SK-N-SH (cell line): ENCODE data around the gene SPINT2. TPM values are rescaled to one million over a fixed set of nuclear protein-coding genes. Genes with fewer than 3 reads are reported as not detected.

Experiments
- CTCF ChIA-PET: fragments of 300-600, 350-600 bp; formaldehyde crosslinking; extraction: SDS; loops from one replicate; lab custom pipeline; 2021; lab: Yijun Ruan, JAX
- POLR2A ChIA-PET: fragments of 350-600 bp; sonication (Branson Sonifier 250); formaldehyde crosslinking; extraction: SDS; loops from one replicate; lab custom pipeline; 2020; ENCODE audit warnings: antibody characterized with exemption, inconsistent platforms; lab: Yijun Ruan, JAX
- DNase-seq: peaks from one replicate; pipeline ENCODE4 v3.0.0; 2012
- H2AFZ ChIP-seq: fragments of 200-600 bp; sonication (generic); 2 replicates; pipeline ENCODE4 v1.8.1; 2016; ENCODE audit warnings: antibody characterized with exemption, mild to moderate bottlenecking, low read depth
- H3F3A ChIP-seq: fragments of 200-600 bp; sonication (generic); replicated peaks from 2 replicates; pipeline ENCODE3; 2016; ENCODE audit warnings: antibody characterized with exemption, mild to moderate bottlenecking; ENCODE audit not compliant: insufficient read depth
- H3K27ac ChIP-seq, 2 experiments: fragments of 200-500 bp in 1 of 2; fragments of 200-600 bp in 1 of 2; sonication (Bioruptor generic) in 1 of 2; sonication (generic), shearing (Covaris generic) in 1 of 2; 2 replicates each; pipeline versions ENCODE4 v1.5.1 to v1.6.1; 2014 to 2016; ENCODE audit warnings: low read depth in 2 of 2, inconsistent platforms in 1 of 2, low read length in 1 of 2, mild to moderate bottlenecking in 1 of 2, mixed read lengths in 1 of 2
- H3K27me3 ChIP-seq: fragments of 200-600 bp; sonication (generic), shearing (Covaris generic); 2 replicates; pipeline ENCODE4 v1.6.1; 2016; ENCODE audit warnings: mixed run types; ENCODE audit not compliant: insufficient read depth
- H3K36me3 ChIP-seq, 2 experiments: fragments of 200-500 bp in 1 of 2; fragments of 200-600 bp in 1 of 2; sonication (Bioruptor generic) in 1 of 2; sonication (generic) in 1 of 2; replicated peaks in 1 of 2; 2 replicates each; pipeline versions ENCODE3 to v1.5.1; 2014 to 2016; ENCODE audit warnings: low read length in 1 of 2, mild to moderate bottlenecking in 1 of 2; ENCODE audit not compliant: insufficient read depth in 2 of 2, control insufficient read depth in 1 of 2
- H3K4me1 ChIP-seq, 2 experiments: fragments of 200-500 bp in 1 of 2; fragments of 200-600 bp in 1 of 2; sonication (Bioruptor generic) in 1 of 2; sonication (generic), shearing (Covaris generic) in 1 of 2; 2 replicates each; pipeline versions ENCODE4 v1.5.1 to v1.6.1; 2014 to 2016; ENCODE audit warnings: low read depth in 1 of 2, low read length in 1 of 2, mixed run types in 1 of 2; ENCODE audit not compliant: insufficient read depth in 2 of 2, control insufficient read depth in 1 of 2
- H3K4me2 ChIP-seq: fragments of 200-600 bp; sonication (generic), shearing (Covaris generic); 2 replicates; pipeline ENCODE4 v1.6.1; 2017; ENCODE audit warnings: mixed run types
- H3K4me3 ChIP-seq, 2 experiments: fragments of 200-500 bp in 1 of 2; fragments of 200-600 bp in 1 of 2; sonication (Bioruptor generic) in 1 of 2; sonication (generic), shearing (Covaris generic) in 1 of 2; 2 replicates each; pipeline versions ENCODE4 v1.5.1 to v1.8.1; 2014 to 2016; ENCODE audit warnings: low read depth in 2 of 2, inconsistent platforms in 1 of 2, low read length in 1 of 2, mild to moderate bottlenecking in 1 of 2, mixed read lengths in 1 of 2, moderate library complexity in 1 of 2
- H3K79me2 ChIP-seq: fragments of 200-600 bp; sonication (generic); 2 replicates; pipeline ENCODE4 v1.8.1; 2017; ENCODE audit warnings: mild to moderate bottlenecking; ENCODE audit not compliant: insufficient read depth
- H3K9ac ChIP-seq: fragments of 200-600 bp; sonication (generic); 2 replicates; pipeline ENCODE4 v1.6.1; 2017; ENCODE audit warnings: mixed run types
- H3K9me2 ChIP-seq: fragments of 200-600 bp; sonication (generic); 2 replicates; pipeline ENCODE4 v1.6.1; 2017; ENCODE audit warnings: mixed run types
- H3K9me3 ChIP-seq: fragments of 200-600 bp; sonication (generic); 2 replicates; pipeline ENCODE4 v1.6.1; 2017; ENCODE audit warnings: mixed run types, mild to moderate bottlenecking, moderate library complexity
- H4K20me1 ChIP-seq: fragments of 200-600 bp; sonication (generic); 2 replicates; pipeline ENCODE4 v1.6.1; 2017; ENCODE audit warnings: mild to moderate bottlenecking, mixed run types; ENCODE audit not compliant: insufficient read depth
- EP300 ChIP-seq, 2 experiments: IDR thresholded peaks; 2 replicates each; pipeline versions ENCODE4 v1.4.0 to v1.6.1; 2012; ENCODE audit warnings: borderline replicate concordance in 1 of 2, low read depth in 1 of 2, low read length in 1 of 2
- FOSL2 ChIP-seq: IDR thresholded peaks from 2 replicates; pipeline ENCODE4 v1.4.0; 2012; ENCODE audit warnings: low read depth, mild to moderate bottlenecking, moderate library complexity, borderline replicate concordance
- FOXJ3 ChIP-seq: sonication (generic); formaldehyde crosslinking; IDR thresholded peaks from 2 replicates; pipeline ENCODE4 v1.5.1; 2020; ENCODE audit warnings: mild to moderate bottlenecking, missing genetic modification reagents
- GABPA ChIP-seq: IDR thresholded peaks from 2 replicates; pipeline ENCODE4 v1.4.0; 2012; ENCODE audit warnings: low read depth, mild to moderate bottlenecking
- MEF2A ChIP-seq: IDR thresholded peaks from 2 replicates; pipeline ENCODE4 v1.4.0; 2012; ENCODE audit warnings: low read depth, borderline replicate concordance
- MXI1 ChIP-seq: IDR thresholded peaks from 2 replicates; pipeline ENCODE4 v1.6.1; 2012; ENCODE audit warnings: mild to moderate bottlenecking, low read depth, low read length, improper control_type of control experiment
- NFIC ChIP-seq: IDR thresholded peaks from 2 replicates; pipeline ENCODE4 v1.4.0; 2012; ENCODE audit warnings: borderline replicate concordance
- NRF1 ChIP-seq: IDR thresholded peaks from 2 replicates; pipeline ENCODE4 v1.6.1; 2012; ENCODE audit warnings: low read depth, mild to moderate bottlenecking, low read length
- RCOR1 ChIP-seq: fragments of 150-350 bp; IDR thresholded peaks from 2 replicates; pipeline ENCODE4 v1.6.1; 2017; ENCODE audit warnings: antibody characterized with exemption, low read length
- SMC3 ChIP-seq: IDR thresholded peaks from 2 replicates; pipeline ENCODE4 v1.6.1; 2012; ENCODE audit warnings: low read depth, low read length, improper control_type of control experiment
- TAF1 ChIP-seq: IDR thresholded peaks from 2 replicates; pipeline ENCODE4 v1.6.1; 2012; ENCODE audit warnings: low read depth, mild to moderate bottlenecking, low read length, moderate library complexity, borderline replicate concordance
- TCF12 ChIP-seq: IDR thresholded peaks from 2 replicates; pipeline ENCODE4 v1.4.0; 2012
- YY1 ChIP-seq: IDR thresholded peaks from 2 replicates; pipeline ENCODE4 v1.4.0; 2012; ENCODE audit warnings: low read depth, mild to moderate bottlenecking
- WGBS: methylation state at CpG from one replicate; pipeline ENCODE4 v1.1.6; 2017; ENCODE audit warnings: low lambda C conversion rate; 5-methylcytosine and 5-hydroxymethylcytosine counted together
- polyA plus RNA-seq, 3 experiments: library from polyadenylated mRNA; depleted of rRNA; stranded (reverse); fragments of >200 nt; gene quantifications; 2 replicates each; pipeline ENCODE4 v1.2.3, GENCODE V29; 2012
- TF ChIP-seq, protein P1 (sequence below): IDR thresholded peaks from 2 replicates; pipeline ENCODE4 v1.4.0; 2012; ENCODE audit warnings: low read depth
- TF ChIP-seq, protein P2 (sequence below): IDR thresholded peaks from 2 replicates; pipeline ENCODE4 v1.4.0; 2012; ENCODE audit warnings: low read depth, borderline replicate concordance
- TF ChIP-seq, protein P3 (sequence below): IDR thresholded peaks from 2 replicates; pipeline ENCODE4; 2012
- TF ChIP-seq, protein P4 (sequence below): IDR thresholded peaks from 2 replicates; pipeline ENCODE4 v1.6.1; 2012; ENCODE audit warnings: mild to moderate bottlenecking, low read depth, low read length, moderate library complexity
- TF ChIP-seq, protein P5 (sequence below): fragments of 200-600 bp; sonication (generic); IDR thresholded peaks from 2 replicates; pipeline ENCODE4 v1.6.1; 2017; ENCODE audit warnings: antibody characterized with exemption, mild to moderate bottlenecking, moderate library complexity

SPINT2 gene
- polyA plus RNA-seq, 1 of the 3 experiments (the other 2 are of a cell fraction): 1.0 TPM

DNA sequence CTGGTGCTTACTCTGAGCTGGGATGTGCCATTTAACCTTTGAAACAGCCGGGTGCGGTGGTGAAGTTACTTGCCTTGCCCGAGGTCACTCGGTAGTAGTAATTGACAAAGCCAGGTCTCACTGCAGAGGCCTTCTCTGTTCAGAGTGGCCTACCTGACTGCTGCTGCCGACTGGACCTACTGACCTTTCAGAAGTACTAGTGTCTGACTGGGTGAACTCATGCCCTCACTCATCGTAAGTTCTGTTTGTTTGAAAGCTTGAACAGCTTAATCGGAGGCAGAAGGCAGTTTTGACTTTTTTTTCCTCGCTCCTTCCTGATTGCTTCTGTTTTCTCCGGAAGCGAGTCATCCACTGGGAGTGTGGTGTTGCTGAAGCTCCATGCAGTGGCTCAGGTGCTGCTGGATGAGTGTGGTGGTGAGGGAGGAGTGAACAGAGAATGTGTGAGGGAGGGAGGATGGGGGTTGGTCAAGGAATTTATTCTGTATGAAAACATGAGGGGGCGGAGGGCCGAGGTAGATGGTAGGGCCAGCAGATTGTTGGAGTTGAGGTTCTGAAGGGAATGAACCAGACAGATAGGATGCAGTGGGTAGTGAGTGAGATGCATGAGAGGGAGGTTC, 2.7 kb downstream of the SPINT2 start:
- Histone ChIP-seq H3K9me3 (no peaks in the 10 kb centered on the region), H3K4me2 (no peak overlapping the region), H3K9me2 (no peaks in the 10 kb centered on the region), H3K4me1 (peaks cover 0 to 12% of the 10 kb centered on the region in 2 experiments; a peak in 1 of 4 replicates), H2AFZ (0 out of 2 replicates have a peak overlapping the region, but pooled peaks have one; percentile 35), H3K27me3 (no peaks in the 10 kb centered on the region), H3K79me2 (no peaks in the 10 kb centered on the region), H3K4me3 (no peak overlapping the region), H3K36me3 (no peaks in the 10 kb centered on the region), H3K9ac (no peak overlapping the region), H4K20me1 (no peaks in the 10 kb centered on the region), H3F3A (no peaks in the 10 kb centered on the region), H3K27ac (no peak overlapping the region)
- WGBS: 71% methylated on average over 12 of the region's 12 CpGs
- 0 out of 2 replicates have a peak, but pooled peaks have one; percentile 4 for TF ChIP-seq FOSL2
- no peak for TF ChIP-seq NRF1
- POLR2A ChIA-PET: no interaction called here
- no peak for DNase-seq
- CTCF ChIA-PET: interaction anchor here (0.8 to 1.9 kb wide), 4 partner anchors 15 to 69 kb away, joined by 3 to 7 read pairs (median 4); partner anchors contain the start of gene CATSPERG

DNA sequence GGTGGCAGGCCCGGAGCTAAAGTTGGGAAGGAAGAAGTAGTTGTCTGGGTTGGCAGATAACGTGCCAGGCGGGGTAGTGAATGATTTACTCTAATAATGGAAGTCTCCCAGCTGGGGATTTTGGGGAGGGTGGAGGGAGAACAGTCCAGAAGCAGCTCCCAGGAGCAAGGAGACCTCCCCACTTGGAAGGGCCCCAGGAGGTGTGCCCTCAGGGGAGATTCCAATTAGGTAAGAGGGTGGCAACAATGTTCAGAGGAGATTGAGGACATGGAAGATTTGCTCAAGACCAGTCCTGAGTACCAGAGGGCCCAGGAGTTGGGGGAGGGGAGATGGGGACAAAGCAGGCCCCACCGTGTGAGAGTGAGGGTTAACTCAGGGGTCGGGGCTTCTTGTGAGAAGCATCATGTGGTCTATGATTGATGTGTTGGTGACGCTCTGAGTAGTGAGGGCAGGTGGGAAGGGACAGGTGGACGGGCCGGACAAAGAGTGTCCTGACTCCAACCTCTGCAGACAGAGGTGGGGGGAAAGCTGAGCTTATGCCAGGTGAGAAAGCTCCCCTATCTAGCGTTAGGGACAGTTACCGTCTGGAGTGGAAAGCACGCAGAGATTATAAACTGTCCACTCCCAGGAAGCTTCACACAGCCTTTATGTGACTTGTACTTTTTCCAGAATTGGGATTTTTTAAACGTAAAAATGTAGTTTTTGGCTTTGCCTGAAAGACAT, 3.5 kb downstream of the SPINT2 start:
- Histone ChIP-seq H3K27me3 (no peaks in the 10 kb centered on the region), H3K4me1 (peaks cover 0 to 12% of the 10 kb centered on the region in 2 experiments; a peak in 1 of 4 replicates), H2AFZ (no peak overlapping the region), H4K20me1 (no peaks in the 10 kb centered on the region), H3F3A (no peaks in the 10 kb centered on the region), H3K79me2 (no peaks in the 10 kb centered on the region), H3K36me3 (no peaks in the 10 kb centered on the region), H3K4me2 (no peak overlapping the region), H3K27ac (no peak overlapping the region), H3K9me2 (no peaks in the 10 kb centered on the region), H3K4me3 (no peak overlapping the region), H3K9me3 (no peaks in the 10 kb centered on the region), H3K9ac (no peak overlapping the region)
- POLR2A ChIA-PET: no interaction called here
- CTCF ChIA-PET: interaction anchor here (0.8 to 1.7 kb wide), 3 partner anchors 16 to 366 kb away, joined by 3 to 6 read pairs (median 3); no protein-coding TSS in a partner anchor
- no peak for DNase-seq
- 70% methylated on average over 12 of the region's 12 CpGs for WGBS
- TF ChIP-seq TCF12 (no peak), EP300 (IDR thresholded peaks at IDR 0.05; ENCODE audit: borderline replicate concordance in 1 of 2, low read depth in 1 of 2, low read length in 1 of 2) (no peak), MXI1 (no peak), GABPA (no peak), TAF1 (no peak), MEF2A (no peak), FOXJ3 (no peak), NFIC (no peak), RCOR1 (no peak), YY1 (no peak), SMC3 (no peak)
- TF ChIP-seq, protein P1, sequence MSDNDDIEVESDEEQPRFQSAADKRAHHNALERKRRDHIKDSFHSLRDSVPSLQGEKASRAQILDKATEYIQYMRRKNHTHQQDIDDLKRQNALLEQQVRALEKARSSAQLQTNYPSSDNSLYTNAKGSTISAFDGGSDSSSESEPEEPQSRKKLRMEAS: no peak
- TF ChIP-seq, protein P2, sequence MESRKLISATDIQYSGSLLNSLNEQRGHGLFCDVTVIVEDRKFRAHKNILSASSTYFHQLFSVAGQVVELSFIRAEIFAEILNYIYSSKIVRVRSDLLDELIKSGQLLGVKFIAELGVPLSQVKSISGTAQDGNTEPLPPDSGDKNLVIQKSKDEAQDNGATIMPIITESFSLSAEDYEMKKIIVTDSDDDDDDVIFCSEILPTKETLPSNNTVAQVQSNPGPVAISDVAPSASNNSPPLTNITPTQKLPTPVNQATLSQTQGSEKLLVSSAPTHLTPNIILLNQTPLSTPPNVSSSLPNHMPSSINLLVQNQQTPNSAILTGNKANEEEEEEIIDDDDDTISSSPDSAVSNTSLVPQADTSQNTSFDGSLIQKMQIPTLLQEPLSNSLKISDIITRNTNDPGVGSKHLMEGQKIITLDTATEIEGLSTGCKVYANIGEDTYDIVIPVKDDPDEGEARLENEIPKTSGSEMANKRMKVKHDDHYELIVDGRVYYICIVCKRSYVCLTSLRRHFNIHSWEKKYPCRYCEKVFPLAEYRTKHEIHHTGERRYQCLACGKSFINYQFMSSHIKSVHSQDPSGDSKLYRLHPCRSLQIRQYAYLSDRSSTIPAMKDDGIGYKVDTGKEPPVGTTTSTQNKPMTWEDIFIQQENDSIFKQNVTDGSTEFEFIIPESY: no peak
- TF ChIP-seq, protein P3, sequence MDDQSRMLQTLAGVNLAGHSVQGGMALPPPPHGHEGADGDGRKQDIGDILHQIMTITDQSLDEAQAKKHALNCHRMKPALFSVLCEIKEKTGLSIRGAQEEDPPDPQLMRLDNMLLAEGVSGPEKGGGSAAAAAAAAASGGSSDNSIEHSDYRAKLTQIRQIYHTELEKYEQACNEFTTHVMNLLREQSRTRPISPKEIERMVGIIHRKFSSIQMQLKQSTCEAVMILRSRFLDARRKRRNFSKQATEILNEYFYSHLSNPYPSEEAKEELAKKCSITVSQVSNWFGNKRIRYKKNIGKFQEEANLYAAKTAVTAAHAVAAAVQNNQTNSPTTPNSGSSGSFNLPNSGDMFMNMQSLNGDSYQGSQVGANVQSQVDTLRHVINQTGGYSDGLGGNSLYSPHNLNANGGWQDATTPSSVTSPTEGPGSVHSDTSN: no peak
- TF ChIP-seq, protein P4, sequence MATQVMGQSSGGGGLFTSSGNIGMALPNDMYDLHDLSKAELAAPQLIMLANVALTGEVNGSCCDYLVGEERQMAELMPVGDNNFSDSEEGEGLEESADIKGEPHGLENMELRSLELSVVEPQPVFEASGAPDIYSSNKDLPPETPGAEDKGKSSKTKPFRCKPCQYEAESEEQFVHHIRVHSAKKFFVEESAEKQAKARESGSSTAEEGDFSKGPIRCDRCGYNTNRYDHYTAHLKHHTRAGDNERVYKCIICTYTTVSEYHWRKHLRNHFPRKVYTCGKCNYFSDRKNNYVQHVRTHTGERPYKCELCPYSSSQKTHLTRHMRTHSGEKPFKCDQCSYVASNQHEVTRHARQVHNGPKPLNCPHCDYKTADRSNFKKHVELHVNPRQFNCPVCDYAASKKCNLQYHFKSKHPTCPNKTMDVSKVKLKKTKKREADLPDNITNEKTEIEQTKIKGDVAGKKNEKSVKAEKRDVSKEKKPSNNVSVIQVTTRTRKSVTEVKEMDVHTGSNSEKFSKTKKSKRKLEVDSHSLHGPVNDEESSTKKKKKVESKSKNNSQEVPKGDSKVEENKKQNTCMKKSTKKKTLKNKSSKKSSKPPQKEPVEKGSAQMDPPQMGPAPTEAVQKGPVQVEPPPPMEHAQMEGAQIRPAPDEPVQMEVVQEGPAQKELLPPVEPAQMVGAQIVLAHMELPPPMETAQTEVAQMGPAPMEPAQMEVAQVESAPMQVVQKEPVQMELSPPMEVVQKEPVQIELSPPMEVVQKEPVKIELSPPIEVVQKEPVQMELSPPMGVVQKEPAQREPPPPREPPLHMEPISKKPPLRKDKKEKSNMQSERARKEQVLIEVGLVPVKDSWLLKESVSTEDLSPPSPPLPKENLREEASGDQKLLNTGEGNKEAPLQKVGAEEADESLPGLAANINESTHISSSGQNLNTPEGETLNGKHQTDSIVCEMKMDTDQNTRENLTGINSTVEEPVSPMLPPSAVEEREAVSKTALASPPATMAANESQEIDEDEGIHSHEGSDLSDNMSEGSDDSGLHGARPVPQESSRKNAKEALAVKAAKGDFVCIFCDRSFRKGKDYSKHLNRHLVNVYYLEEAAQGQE: no peak
- TF ChIP-seq, protein P5, sequence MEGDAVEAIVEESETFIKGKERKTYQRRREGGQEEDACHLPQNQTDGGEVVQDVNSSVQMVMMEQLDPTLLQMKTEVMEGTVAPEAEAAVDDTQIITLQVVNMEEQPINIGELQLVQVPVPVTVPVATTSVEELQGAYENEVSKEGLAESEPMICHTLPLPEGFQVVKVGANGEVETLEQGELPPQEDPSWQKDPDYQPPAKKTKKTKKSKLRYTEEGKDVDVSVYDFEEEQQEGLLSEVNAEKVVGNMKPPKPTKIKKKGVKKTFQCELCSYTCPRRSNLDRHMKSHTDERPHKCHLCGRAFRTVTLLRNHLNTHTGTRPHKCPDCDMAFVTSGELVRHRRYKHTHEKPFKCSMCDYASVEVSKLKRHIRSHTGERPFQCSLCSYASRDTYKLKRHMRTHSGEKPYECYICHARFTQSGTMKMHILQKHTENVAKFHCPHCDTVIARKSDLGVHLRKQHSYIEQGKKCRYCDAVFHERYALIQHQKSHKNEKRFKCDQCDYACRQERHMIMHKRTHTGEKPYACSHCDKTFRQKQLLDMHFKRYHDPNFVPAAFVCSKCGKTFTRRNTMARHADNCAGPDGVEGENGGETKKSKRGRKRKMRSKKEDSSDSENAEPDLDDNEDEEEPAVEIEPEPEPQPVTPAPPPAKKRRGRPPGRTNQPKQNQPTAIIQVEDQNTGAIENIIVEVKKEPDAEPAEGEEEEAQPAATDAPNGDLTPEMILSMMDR: no peak
